Gastroesophageal sphincter (tissue), 4 donors: Measurements from ENCODE around the gene ARID5B. TPM values are rescaled to one million over a fixed set of nuclear protein-coding genes. Genes with fewer than 3 reads are reported as not detected.
A peak's percentile ranks its signal among the peaks of the same experiment; 100 is the strongest.

ENCODE experiments used
- ATAC-seq: fragments of 150-250 bp; one replicate; pipeline ENCODE4 v1.9.1; 2016; ENCODE audit warnings: mild to moderate bottlenecking, moderate library complexity
- H3K27ac ChIP-seq, 4 donors: fragments of 200-600 bp; sonication (generic) in 3 of 4; 1 replicate in 3 of 4; 2 replicates in 1 of 4; pipeline ENCODE4 v1.5.1; 2016 to 2019
- H3K27me3 ChIP-seq: fragments of 200-600 bp; sonication (generic); one replicate; pipeline ENCODE4 v1.5.1; 2019
- H3K36me3 ChIP-seq, 2 donors: fragments of 200-600 bp; sonication (generic); one replicate each; pipeline ENCODE4 v1.5.1; 2019; ENCODE audit warnings: control low read depth in 1 of 2
- H3K4me1 ChIP-seq, 3 donors: fragments of 200-600 bp; sonication (generic); 1 replicate in 2 of 3; 2 replicates in 1 of 3; pipeline ENCODE4 v1.5.1; 2016 to 2019; ENCODE audit warnings: control low read depth in 2 of 3
- H3K4me3 ChIP-seq, 2 donors: fragments of 200-600 bp; sonication (generic); one replicate each; pipeline ENCODE4 v1.5.1; 2019; ENCODE audit warnings: mild to moderate bottlenecking in 1 of 2, moderate library complexity in 1 of 2
- H3K9me3 ChIP-seq, 3 donors: fragments of 200-600 bp; sonication (generic); one replicate each; pipeline ENCODE4 v1.5.1; 2017 to 2019; ENCODE audit warnings: control low read depth in 2 of 3
- EP300 ChIP-seq: sonication (generic); formaldehyde crosslinking; IDR thresholded peaks from one replicate; pipeline ENCODE4 v1.6.1; 2017; ENCODE audit warnings: antibody characterized with exemption, mild to moderate bottlenecking
- POLR2A ChIP-seq, 2 donors: fragments of 450-650 bp; IDR thresholded peaks; one replicate each; pipeline ENCODE4 v1.6.1; 2017; ENCODE audit warnings: antibody characterized with exemption in 2 of 2, mild to moderate bottlenecking in 2 of 2, moderate library complexity in 1 of 2
- POLR2AphosphoS5 ChIP-seq: sonication (generic); formaldehyde crosslinking; IDR thresholded peaks from one replicate; pipeline ENCODE4 v1.6.1; 2017; ENCODE audit warnings: antibody characterized with exemption
- WGBS, 2 donors: methylation state at CpG; one replicate each; pipeline ENCODE4 v1.1.5; 2018; ENCODE audit warnings: low coverage in 1 of 2; 5-methylcytosine and 5-hydroxymethylcytosine counted together
- total RNA-seq, 4 donors: library from RNA; depleted of rRNA; stranded (reverse); fragments of >200 nt; gene quantifications; one replicate each; pipeline ENCODE4 v1.1.0, GENCODE V29; 2016
- TF ChIP-seq, protein P1 (sequence below), 4 experiments: fragments of 200-600 bp in 2 of 4; fragments of 450-650 bp in 2 of 4; sonication (generic) in 1 of 4; IDR thresholded peaks; one replicate each; pipeline ENCODE4 v1.5.1; 2017 to 2019; ENCODE audit warnings: antibody characterized with exemption in 4 of 4, mild to moderate bottlenecking in 2 of 4, moderate library complexity in 2 of 4

Gene ARID5B
- total RNA-seq, 4 donors from 2014 or later = 34.7 to 81.4 (median 62.5) TPM

DNA sequence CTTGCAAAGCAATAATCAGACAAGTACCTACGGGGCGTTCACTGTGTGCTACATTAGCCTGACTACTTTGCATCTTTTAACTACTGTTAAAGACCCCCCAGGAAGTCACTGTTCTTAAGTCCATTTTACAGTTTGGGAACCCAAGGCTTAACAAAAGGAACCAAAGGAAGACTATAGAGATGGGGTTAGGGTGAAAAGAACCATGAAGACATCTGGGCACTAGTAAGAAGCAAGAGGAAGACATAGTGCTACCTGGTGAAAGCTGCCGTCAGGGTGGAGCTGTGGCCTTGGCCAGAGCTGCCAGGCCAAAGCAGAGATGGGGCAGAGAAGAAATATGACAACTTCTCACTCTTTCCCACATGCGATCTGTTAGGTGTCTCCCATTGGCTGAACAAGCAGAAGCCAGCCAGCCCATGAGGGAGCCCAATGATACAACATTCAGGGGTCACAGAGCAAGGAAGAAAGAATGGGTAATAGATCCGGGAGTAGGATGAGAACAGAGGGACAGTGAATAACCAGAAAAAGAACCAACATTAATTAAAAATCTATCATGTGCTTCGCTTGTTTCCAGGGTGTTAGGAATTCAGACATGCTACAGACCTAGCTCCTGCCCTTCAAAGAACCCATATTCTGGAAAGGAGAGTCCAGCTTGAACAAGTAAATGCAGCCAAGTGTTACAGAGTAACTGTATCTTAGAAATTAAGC is 85.4 kb downstream of the ARID5B start:
- 69 to 72% methylated on average over 4 to 6 of the region's 6 CpGs for WGBS, 2 donors
- no peaks in the 10 kb centered on the region for H3K27me3 ChIP-seq
- no peak for ATAC-seq
- TF ChIP-seq POLR2AphosphoS5 (no peak), EP300 (no peak), POLR2A (IDR thresholded peaks at IDR 0.05) (no peak)
- TF ChIP-seq, protein P1, sequence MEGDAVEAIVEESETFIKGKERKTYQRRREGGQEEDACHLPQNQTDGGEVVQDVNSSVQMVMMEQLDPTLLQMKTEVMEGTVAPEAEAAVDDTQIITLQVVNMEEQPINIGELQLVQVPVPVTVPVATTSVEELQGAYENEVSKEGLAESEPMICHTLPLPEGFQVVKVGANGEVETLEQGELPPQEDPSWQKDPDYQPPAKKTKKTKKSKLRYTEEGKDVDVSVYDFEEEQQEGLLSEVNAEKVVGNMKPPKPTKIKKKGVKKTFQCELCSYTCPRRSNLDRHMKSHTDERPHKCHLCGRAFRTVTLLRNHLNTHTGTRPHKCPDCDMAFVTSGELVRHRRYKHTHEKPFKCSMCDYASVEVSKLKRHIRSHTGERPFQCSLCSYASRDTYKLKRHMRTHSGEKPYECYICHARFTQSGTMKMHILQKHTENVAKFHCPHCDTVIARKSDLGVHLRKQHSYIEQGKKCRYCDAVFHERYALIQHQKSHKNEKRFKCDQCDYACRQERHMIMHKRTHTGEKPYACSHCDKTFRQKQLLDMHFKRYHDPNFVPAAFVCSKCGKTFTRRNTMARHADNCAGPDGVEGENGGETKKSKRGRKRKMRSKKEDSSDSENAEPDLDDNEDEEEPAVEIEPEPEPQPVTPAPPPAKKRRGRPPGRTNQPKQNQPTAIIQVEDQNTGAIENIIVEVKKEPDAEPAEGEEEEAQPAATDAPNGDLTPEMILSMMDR (IDR thresholded peaks at IDR 0.05) = no peak
- H3K4me3 ChIP-seq = no peak overlapping the region
- no peaks in the 10 kb centered on the region for H3K9me3 ChIP-seq
- peak overlapping the region; percentile 69 to 84 (median 78) for H3K27ac ChIP-seq
- H3K4me1 ChIP-seq = peaks cover 11 to 43% (median 12%) of the 10 kb centered on the region in 3 donors
- no peaks in the 10 kb centered on the region for H3K36me3 ChIP-seq

DNA sequence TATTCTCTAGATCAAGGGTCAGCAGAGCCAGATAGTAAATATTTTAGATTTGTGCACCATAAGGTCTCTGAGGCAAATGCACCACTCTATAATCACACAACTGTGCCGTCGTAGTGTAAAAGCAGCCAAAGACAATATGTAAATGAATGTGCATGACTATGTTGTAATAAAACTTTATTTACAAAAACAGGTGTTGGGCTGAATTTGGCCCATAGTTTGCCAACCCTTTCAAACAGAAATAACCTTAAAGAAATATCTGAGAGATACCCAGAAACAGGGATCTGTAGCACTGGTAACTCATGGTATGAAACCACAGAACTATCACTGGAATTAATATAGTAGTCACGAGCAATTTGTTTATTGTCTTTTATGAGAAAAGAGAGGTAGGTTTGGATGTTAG is 86.0 kb downstream of the ARID5B start:
- Histone ChIP-seq H3K27ac (peak overlapping the region; percentile 69 to 84 (median 78)), H3K36me3 (no peaks in the 10 kb centered on the region), H3K27me3 (no peaks in the 10 kb centered on the region), H3K9me3 (no peaks in the 10 kb centered on the region), H3K4me1 (peaks cover 14 to 43% (median 17%) of the 10 kb centered on the region in 3 donors), H3K4me3 (peak overlapping the region in 1 of 2 donors; percentile 24)
- TF ChIP-seq EP300 (no peak), POLR2A (IDR thresholded peaks at IDR 0.05) (no peak), POLR2AphosphoS5 (no peak)
- TF ChIP-seq, protein P1 (IDR thresholded peaks at IDR 0.05) = no peak
- no peak for ATAC-seq
- WGBS, 2 donors = 42 to 48% methylated on average over 3 of the region's 3 CpGs

DNA sequence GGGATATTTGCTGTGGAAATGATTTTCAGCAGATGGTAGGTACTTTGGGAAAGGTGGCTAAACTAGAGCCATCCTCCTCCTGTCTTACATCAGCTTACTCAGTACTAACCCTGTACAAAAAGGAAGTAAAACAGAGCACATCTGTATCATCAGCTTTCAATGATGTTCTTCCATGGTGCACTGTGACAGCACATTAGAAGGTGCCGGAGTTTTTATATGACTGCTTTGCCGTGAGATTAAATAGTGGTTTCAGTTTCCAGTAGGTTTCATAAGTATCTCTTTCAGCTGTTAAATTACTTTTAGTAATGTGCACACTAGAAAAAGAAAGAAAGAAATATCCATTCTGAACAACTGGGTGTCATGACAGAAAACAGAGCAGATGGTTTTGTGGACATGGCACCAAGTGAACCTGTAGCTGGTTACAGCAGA is 86.5 kb downstream of the ARID5B start:
- Histone ChIP-seq H3K36me3 (no peaks in the 10 kb centered on the region), H3K27me3 (no peaks in the 10 kb centered on the region), H3K27ac (peak overlapping the region; percentile 69 to 84 (median 78)), H3K9me3 (no peaks in the 10 kb centered on the region), H3K4me3 (peak overlapping the region; percentile 20 to 24), H3K4me1 (peaks cover 17 to 47% (median 18%) of the 10 kb centered on the region in 3 donors)
- 12 to 33% methylated on average over 1 to 2 of the region's 2 CpGs for WGBS, 2 donors
- TF ChIP-seq POLR2A (IDR thresholded peaks at IDR 0.05) (no peak), POLR2AphosphoS5 (peak; percentile 26)
- ATAC-seq = no peak

DNA sequence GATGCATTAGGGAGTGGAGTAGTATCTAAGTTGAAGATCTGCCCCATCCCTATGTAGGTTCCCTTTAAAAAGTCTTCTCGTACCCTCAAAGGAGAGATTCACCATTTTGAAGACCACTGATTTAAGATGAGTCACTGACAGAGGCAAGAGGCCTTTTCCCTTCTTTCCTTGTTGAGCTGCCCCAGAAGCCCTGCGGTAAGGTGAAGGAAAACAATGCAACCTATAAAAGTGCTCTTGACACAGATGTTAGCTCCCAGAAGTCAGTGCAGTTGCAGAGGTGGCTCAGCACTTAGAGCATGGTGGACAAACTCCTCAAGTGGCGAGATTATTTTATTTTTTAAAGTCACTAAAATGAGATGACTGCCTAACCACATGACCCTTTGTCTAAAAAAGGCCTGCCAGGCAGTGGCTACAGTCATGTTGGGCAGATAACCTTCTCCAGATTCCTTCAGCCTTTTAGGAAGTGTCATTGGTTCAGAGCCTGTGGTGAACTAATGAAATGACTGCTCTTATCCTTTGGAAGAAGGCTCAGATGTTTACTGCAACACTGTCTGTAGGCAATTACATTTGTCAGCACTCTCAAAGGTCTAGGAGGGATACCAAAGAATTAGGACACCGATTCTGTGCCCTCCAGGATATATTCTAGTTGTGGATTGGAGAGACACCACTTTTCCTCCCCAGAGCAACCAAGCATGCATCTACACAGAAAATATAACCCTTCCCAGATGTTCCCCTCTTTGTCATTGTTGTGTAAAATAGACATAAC is 88.7 kb downstream of the ARID5B start:
- peaks cover 18 to 69% (median 28%) of the 10 kb centered on the region in 3 donors for H3K4me1 ChIP-seq
- 100% methylated on average over 2 of the region's 4 CpGs for WGBS, 2 donors

DNA sequence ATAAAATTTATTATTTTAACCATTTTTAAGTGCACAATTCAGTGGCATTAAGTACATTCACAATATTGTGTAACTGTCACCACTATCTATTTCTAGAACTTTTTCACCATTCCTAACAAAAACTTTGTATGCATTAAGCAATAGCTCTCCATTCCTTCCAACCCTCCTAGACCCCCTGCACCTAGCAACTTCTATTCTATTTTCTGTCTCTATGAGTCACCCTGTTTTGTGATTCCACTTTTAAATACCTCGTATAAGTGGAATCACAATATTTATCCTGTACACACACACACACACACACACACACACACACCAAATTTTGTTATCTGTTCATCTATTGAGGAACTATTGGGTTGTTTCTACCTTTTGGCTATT is 89.2 kb downstream of the ARID5B start:
- H3K36me3 ChIP-seq = no peaks in the 10 kb centered on the region
- H3K4me1 ChIP-seq = peaks cover 18 to 72% (median 29%) of the 10 kb centered on the region in 3 donors
- no peak for ATAC-seq
- TF ChIP-seq POLR2AphosphoS5 (no peak), EP300 (no peak), POLR2A (IDR thresholded peaks at IDR 0.05) (no peak)
- TF ChIP-seq, protein P1 (IDR thresholded peaks at IDR 0.05) = no peak
- H3K27ac ChIP-seq = peak overlapping the region in 1 of 4 donors; percentile 8
- H3K27me3 ChIP-seq = no peaks in the 10 kb centered on the region
- 60 to 67% methylated on average over 1 of the region's 1 CpG for WGBS, 2 donors
- H3K4me3 ChIP-seq = no peak overlapping the region
- no peaks in the 10 kb centered on the region for H3K9me3 ChIP-seq

More for the DNA sequence above, 88.7 kb downstream of the ARID5B start:
- no peak for ATAC-seq
- H3K27me3 ChIP-seq = no peaks in the 10 kb centered on the region
- TF ChIP-seq EP300 (no peak), POLR2A (IDR thresholded peaks at IDR 0.05) (no peak), POLR2AphosphoS5 (no peak)
- TF ChIP-seq, protein P1 (IDR thresholded peaks at IDR 0.05) = no peak
- H3K4me3 ChIP-seq = no peak overlapping the region
- H3K36me3 ChIP-seq = no peaks in the 10 kb centered on the region
- peak overlapping the region in 2 of 4 donors; percentile 7 to 8 for H3K27ac ChIP-seq
- no peaks in the 10 kb centered on the region for H3K9me3 ChIP-seq
